ENCODE data around the gene ZNF358. TPM values are rescaled to one million over a fixed set of nuclear protein-coding genes. Genes with fewer than 3 reads are reported as not detected.
A peak's percentile ranks its signal among the peaks of the same experiment; 100 is the strongest.

Gene ZNF358
- 63.2 TPM for polyA plus RNA-seq (2013, experiment 1 of 2; ENCODE audit: insufficient read length)
- polyA plus RNA-seq (2013, experiment 2 of 2; ENCODE audit: insufficient read length) = 81.7 TPM

DNA sequence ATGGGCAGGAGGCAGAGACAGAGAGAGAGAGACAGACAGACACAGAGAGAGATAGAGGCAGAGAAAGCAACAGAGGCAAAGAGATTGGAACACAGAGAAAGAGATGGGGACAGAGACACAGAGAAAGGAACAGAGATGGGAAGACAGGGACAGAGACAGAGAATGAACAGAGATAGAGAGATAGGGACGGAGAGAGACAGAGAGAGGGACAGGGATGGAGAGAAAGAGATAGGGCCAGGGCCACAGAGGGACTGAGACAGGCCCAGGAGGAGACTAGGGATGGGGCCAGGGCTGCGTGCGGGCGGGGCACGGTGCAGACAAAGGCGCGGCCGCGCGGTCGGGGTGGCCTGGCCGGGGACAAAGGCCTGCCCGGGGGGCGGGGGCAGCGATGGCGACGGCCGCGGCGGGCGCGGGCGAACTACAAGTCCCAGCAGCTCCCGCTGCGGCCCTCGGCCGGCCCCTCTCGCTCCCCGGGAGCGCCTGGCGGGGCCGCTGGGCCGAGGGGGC is at the start of gene ZNF358:
TSS of gene ZNF358 (plus strand) at position 459 of the 507 bp plus-strand sequence. CDS start 3,140 bp downstream, outside the sequence.
- DNase-seq = peak; percentile 80

DNA sequence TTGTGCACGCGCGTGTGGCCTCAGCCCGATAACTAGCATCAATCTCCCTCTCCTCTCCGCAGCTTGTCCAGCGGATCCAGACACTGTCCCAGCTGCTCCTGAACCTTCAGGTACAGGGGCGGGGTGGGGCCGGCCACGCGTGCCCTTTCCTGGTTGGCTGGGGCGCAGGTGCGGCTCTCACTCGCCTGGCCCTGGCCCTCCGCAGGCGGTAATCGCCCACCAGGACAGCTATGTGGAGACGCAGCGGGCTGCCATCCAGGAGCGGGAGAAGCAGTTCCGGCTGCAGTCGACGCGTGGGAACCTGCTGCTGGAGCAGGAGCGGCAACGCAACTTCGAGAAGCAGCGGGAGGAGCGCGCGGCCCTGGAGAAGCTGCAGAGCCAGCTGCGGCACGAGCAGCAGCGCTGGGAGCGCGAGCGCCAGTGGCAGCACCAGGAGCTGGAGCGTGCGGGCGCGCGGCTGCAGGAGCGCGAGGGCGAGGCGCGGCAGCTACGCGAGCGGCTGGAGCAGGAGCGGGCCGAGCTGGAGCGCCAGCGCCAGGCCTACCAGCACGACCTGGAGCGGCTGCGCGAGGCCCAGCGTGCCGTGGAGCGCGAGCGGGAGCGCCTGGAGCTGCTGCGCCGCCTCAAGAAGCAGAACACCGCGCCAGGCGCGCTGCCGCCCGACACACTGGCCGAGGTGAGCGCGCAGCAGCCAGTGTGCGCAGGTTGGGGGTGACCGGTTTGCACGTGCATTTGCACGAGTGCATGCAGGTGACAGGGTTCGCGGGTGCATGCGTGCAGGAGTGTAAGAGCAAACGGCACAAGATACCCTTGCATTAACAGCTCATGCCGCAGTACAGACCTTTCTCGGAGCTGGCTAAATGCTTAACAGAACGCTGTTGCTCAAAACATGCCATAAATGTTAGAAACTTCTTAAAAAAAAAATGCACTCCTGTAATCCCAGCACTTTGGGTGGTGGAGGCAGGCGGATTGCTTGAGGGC is 48.6 kb upstream of the ZNF358 start:
- no peak for DNase-seq

DNA sequence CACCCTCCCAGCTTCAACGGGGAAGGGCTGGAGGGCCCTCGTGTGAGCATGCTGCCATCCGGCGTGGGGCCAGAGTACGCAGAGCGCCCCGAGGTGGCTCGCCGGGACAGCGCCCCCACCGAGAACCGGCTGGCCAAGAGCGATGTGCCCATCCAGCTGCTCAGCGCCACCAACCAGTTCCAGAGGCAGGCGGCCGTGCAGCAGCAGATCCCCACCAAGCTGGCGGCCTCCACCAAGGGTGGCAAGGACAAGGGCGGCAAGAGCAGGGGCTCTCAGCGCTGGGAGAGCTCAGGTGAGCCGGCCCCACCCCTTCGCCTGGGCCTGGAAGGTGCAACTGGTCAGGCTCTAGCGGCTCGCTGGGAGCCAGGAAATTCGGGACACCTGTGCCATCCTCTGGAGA is 47.1 kb upstream of the ZNF358 start:
- DNase-seq = no peak

DNA sequence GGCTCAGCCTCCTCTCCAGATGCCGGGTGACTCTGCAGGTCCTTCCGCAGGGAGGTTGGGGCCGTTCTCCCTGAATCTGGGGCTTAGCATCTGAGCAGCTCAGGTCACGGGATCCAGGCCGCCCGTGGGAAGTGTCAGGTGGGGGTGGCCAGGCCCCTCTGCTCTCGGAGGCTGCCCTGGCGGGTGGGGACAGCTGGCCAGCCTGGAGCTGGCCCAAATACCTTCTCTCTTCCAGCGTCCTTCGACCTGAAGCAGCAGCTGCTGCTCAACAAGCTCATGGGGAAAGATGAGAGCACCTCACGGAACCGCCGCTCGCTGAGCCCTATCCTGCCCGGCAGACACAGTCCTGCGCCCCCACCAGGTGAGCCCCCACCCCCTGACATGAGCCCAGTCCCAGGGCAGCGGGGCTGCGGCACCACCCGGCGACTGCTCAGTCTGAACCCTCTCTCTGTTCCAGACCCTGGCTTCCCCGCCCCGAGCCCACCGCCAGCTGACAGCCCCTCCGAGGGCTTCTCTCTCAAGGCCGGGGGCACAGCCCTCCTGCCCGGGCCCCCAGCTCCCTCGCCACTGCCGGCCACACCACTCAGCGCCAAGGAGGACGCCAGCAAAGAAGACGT is 46.1 kb upstream of the ZNF358 start:
- no peak for DNase-seq

DNA sequence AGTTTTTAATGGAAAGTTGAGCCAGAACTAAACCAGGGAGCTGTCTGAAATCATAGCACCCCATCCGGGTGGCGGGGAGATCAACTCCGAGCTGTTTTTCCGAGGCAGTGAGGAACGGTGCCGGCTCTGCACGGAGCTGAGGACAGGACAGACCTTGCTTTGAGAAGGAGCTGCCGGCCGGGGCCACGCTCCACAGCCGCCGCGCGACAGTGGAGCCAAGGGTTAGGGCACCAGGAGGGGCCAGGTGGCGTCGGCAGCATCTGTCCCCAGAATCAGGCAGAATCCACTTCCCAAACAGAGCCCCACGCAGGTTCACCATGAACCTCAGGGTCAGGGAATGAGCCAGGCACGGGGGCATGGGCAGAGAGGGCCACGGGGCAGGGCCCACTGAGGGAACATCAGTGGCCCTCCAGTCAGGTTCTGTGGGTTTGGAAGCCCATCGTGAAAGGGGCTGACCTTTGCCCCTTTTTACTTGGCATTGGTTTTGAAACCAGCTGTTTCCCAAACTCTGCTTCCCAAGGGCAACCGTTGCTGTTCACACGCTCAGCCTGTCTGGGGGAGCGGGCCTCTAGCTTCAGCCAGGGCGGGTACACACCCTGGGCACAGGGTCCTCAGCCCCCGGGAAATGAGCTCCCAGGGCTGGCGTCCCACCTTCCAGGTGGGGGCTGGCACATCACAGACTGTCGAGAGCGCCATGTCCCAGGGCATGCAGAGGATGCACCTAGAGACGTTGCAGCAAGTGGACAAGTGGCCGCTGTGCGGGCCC is 45.2 kb upstream of the ZNF358 start:
- no peak for DNase-seq

DNA sequence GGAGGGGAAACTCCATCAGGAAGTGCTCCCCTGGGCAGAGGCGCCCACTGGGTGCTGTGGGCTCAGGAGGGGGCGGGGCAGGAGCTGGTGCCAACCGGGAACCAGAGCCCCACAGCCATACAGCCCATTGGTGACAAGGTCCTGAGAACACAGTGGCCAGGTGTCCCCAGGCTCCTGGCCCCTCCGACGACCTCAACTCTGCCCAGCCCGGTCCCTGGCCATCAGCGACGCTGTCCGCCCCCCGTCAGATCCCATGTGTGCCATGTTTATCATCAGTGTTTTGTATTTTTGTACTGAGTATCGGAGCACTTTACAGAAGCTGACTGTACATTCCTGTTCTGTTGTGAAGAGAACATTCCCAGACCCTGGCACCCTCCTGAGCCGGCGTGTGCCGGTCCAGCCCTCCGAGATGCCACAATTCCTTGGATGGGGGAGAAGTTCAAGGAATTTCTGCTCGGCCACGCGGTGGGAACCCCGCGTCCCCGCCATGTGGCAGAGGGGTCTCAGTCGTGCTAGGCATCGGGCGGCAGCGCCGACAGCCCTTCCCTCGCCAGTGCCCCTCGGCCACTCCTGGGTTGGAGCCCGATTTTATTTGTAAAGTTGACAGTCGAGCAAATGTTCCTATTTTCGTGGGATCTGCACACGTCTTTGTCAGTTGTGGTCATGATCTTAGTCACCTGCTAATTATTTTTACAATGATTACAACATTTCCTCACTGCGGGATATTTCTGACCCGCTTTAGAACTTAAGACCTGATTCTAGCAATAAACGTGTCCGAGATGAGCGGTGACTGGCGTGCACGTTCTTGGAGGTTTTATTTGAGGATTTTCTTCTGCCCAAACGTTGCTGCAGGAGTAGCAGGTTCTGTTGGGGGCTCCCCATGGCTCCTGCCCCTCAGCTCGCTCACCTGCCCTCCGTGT is 43.9 kb upstream of the ZNF358 start:
- DNase-seq = no peak

DNA sequence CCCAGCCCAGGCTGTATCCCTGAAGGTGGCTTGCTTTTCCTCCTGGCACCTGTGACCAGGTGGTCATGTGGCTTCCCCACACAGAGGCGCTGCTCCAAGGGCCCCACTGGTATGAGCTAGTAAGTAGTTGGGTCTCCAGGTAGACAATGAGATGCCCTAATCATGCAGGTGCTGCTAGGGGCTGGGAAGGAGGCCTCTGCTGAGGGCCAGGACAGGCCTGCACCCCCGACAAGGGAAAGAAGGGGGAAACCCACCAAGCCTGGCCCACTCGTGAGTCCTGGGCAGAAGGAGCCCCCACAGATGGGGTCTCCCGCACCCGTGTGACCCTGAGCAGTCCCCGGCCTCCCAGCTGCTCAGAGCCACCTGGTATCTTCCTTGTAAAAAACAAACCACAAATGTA is 40.2 kb upstream of the ZNF358 start:
- DNase-seq = no peak

DNA sequence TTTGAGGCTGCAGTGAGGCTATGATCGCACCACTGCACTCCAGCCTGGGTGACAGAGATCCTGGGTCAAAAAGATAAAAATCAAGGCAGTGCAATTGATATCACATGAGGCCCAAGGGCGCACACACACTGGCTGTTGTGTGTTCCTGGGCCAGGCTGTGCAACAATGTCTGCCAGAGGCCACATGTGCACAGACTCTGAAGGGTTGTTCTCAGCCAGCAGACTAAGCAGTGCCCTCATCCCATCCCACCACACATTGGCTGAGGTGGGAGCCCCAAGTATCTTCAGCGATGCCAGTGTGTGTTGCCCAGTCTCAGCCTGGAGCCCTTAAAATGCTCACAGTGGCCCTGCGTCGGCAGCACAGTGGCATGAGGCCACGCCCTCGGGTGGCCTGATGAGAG is 39.7 kb upstream of the ZNF358 start:
- no peak for DNase-seq

DNA sequence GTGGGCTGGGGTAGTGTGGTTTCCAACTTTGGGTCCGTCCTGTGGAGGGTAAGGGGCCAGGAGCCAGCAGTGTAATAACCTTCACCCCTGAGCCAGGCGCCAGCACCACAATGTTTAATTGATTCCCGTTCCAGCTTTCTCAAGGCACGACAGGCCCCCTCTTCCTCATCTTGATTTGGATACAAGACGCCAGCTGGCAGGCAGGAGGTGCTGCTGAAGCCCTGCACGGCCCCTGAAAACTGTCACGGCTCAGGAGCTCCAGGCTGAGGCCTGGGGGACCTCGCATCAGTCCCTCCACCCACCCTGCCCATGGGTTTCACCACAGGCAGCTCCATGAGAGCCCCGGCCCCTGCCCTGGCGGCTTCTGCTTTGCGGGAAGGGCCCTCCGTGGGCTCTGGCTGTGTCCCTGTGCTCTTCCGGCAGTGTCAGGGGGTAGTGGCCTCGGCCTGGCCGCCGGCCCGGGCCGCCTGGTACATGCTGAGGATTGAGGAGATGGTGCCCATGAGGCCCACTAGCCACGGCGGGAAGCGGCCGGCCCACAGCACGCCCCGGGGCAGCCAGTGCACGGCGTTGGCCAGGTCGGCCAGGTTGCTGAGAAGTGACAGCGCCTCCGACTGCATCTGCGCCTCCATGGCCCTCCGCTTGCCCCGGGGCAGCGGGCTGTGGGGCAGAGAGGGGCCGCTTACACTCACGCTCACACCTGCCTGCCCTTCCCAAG is 39.0 kb upstream of the ZNF358 start:
- DNase-seq = no peak

DNA sequence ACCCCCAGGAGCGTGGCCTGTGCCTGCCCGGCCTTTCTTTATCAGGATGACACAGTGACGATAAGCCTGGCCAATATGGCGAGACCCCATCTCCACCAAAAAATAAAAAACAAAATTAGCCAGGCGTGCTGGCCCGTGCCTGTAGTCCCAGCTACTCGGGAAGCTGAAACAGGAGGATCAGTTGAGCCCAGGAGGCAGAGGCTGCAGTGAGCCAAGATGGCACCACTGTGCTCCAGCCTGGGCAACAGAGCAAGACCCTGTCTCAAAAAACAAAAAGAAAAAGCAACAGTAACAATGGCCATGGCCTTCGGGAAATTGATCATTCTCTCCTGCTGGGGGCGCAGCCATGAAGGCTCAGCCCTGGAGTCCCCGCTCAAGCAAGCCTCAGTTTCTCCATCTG is 38.1 kb upstream of the ZNF358 start:
- no peak for DNase-seq

DNA sequence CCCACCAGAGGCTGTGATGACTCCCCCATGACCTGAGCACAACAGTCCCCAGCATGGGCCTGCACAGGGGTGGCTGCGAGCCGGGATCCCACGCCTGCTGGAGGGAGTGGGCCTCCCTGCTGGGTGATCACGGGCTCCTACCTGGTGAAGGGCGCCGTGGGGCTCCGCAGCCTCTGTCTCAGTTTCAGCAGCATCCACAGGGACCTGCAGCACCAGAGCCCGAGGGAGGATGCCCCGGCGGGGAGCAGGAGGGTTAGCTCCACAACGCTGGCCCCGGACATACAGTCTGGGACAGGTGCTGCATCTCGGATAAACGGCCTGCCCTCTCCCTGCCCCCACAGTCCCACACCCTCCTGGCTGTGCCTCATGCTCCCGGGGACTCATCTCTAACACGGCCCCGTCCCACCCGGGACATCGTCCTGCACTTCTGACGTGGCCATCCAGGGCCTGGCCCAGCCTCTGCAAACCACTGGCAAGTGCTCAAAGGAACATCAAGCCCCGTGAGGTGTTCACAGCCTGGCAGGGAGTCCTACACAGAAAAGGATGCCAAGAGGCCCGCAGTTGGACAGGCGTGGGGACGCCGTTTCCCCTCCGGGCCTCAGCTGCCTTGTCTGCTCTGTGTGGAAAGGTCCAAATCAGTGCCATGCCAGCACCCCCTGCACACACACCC is 37.6 kb upstream of the ZNF358 start:
- DNase-seq = no peak

DNA sequence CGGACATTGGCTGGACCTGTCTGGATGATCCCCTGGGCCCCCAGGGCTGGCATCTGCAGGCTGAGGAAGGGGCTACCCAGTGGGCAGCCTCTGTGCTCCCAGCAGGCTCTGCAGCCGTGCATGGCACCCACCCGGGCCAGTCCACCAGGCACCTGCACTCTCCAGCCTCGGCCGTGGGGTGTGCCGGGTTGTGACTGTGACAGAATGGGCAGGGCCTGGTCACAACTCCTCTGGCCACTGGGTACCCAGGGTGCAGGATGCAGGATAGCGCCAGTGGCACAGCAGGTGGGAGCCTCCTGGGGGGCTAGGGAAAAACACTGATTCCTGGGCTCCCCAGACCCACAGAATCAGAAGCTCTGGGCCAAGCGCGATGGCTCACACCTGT is 37.1 kb upstream of the ZNF358 start:
- no peak for DNase-seq

DNA sequence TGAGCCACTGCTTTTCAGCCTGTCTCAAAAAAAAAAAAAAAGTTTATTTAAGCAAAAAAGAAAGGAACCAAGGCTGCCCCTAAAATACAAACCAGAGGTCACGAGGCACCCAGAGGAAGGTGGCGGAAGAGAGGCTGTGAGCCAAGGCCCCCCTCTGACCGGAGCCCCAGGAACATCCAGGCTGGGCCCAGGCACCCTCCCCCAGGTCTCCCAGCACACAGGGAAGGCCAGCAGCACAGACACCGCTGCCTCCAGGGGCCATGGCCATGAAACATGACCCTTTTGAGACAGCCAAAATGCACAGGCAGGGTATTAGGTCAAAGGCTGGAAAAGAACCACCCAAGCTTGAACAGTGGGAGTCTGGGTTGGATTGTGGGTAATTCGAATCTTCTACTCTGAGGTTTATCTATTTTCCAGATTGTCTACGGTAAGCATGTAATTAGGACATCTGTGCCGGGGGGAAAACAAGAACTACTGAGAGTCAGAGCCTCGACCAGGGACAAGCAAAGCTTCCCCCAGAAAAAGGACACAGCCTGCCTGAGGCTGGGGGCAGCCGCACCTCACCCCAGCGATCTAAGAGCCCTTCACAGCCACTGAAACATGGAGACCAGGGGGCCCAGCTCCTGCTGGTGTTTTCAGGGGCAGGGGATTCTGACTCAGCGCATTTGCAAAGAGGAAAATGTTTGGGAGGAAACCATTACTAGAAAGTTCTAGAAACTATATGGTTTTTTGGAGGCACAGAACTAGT is 35.5 kb upstream of the ZNF358 start:
- DNase-seq = no peak

DNA sequence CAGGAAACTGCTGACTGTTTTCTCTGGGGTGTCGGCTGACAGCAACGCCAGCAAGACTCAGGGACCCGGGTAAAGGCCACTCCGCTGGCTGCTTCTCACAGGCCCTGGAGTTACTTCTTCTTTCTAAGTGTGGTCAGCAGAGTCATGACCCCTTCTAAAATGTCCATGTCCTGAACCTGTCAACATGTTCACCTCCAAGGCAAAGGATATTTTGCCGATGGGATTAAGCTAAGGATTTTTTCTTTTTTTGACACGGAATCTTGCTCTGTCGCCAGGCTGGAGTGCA is 35.0 kb upstream of the ZNF358 start:
- DNase-seq = no peak

DNA sequence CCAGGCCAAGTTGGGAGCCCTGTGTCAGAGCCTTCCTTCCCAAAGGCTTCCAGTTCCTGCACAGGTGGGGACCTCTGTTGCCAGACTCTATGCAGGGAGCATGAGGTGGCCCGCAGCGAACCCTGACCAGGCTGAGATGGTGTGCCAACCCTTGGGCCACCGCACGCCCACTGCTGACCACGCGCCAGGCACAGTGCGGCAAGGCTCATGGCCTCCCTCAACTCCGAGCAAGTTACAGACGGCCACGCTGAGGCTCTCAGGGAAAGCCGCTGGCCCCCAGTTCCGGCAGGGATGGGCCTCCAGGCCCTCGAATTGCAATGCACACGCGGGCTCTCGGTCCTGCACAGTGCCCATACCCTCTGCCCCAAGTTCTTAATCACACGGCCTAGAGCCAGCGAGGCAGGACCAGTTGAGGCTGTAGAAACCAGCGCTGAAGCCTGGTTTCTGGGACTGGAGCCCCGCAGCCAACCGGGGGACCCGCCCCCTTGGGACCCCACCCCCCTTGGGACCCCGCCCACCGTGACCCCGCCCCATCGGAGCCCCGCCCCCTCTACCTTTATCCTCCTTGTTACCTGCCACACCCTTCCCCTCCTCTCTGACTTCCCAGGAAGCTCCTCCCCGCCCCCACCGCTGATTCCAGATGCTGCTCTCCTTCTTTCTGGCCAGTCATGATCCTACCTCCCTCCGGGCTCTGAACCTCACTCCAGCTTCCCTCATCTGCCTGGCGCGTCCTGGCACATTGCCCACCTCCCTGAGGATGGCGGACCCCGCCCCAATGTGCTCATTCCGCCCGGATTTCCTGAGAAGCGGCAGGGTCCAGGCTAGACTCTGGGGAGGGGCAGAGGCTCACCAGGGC is 33.1 kb upstream of the ZNF358 start:
- DNase-seq = peak; percentile 18

DNA sequence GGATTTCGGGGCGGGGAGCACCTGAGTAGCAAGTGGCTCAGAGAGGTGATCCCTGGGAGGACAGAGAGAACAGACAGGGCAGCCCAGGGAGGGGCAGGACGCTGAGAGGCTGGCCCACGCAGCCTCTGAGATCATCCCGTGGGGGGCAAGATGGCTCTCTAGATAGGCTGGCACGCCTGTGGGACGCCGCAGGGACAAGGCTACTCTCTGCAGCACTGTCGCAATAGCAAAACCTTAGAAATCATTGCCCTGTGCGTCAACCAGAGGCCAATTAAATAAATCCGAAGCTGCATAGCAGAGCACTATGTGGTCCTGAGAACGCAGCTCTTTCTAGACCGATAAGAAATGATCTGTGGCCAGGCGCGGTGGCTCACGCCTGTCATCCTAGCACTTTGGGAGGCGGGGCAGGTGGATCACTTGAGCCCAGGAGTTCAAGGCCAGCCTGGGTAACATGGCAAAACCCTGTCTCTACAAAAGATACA is 32.1 kb upstream of the ZNF358 start:
- DNase-seq = no peak

DNA sequence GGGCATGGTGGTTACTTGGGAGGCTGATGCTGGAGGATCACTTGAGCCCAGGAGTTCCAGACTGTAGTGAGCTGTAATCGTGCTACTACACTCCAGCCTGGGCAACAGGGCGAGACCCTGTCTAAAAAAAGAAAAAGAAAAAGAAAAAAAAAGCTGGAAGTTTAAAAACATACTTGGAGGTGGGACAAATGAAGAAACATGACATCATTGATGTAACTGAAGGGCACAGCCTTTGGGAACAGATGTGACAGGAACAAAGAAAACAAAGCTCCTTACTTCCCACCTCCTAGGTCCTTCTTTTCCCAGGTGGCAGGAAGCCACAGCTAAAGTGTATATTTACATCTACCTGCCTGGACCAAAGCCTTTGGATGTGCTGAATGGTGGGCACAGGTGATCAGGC is 29.0 kb upstream of the ZNF358 start:
- no peak for DNase-seq

DNA sequence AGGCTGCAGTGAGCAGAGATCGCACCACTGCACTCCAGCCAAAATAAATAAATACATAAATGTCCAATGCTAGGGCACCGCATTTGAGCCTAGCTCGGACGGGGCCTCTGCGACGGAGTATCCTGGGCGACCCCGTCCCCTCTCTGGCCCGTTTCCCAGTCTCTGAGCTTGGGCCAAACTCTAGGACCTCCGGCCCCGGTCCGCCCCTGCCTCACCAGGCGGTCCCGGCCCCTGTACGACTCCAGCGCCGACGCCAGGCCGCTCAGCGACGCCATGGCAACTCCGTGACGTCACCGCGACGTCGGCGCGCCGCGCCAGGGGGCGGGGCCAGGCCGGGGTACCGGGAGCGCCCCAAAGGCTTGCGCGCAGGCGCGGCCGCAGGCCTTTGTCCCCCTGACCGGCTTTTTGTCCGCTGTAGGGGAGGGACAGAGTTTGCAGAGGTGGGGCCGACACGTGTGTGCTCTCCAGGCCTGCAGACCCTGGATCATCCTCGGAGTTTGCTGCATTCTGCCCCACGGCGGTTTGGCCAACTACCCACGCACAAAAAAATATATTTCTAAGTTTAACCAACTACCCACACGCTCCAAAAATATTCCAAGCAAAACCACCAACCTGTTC is 27.1 kb upstream of the ZNF358 start, which contains the start of gene PEX11G:
TSS of gene PEX11G (minus strand) at position 300 of the 618 bp plus-strand sequence. CDS start at position 275, 25 bp downstream.
- peak; percentile 80 for DNase-seq

All from fibroblast of skin of back (primary cell).